AG08395 (cell line): Measurements from ENCODE around the gene PHF12.

Experiments used
- DNase-seq: peaks from one replicate; pipeline ENCODE4 v3.0.0; 2012; ENCODE audit warnings: mixed read lengths, low spot score

Gene PHF12

GRCh38 chr17:28858801-28859355 lies 92.4 kb downstream of the PHF12 start:
- DNase-seq = no peak

- DNase-seq = no peak
Measured at GRCh38 chr17:28857905-28858800, 93.2 kb downstream of the PHF12 start.

GRCh38 chr17:28856028-28856574 lies 95.2 kb downstream of the PHF12 start:
- DNase-seq = no peak

- no peak for DNase-seq
Measured at GRCh38 chr17:28855336-28855679, 96.0 kb downstream of the PHF12 start.
